Measurements from ENCODE around the gene ACSL1. TPM values are rescaled to one million over a fixed set of nuclear protein-coding genes. Genes with fewer than 3 reads are reported as not detected.

Gene ACSL1
- total and polyA plus RNA-seq, 2 donors = 8.7 to 109 TPM

DNA sequence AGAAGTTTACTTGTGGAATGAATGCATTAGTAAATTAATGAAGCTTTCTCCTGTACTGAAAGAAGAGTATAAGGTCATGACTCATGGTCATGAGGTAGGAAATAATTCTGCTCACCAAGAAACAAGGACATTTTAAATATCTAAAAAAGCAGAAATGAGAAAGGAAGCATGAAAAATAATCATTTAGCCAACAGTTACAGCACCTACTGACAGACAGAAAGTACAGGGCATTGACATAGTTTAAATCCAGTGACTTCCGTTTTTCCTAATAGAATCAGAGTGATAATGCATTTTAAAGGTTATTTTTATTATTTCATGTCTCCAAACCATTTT is 30.5 kb upstream of the ACSL1 start:
- no peak overlapping the region for H3K27ac ChIP-seq (ENCODE audit: low read depth in 1 of 2, low read length in 1 of 2)
- H3K27me3 ChIP-seq (ENCODE audit: control insufficient read depth in 2 of 2, insufficient read depth in 1 of 2, low read length in 1 of 2) = no peaks in the 10 kb centered on the region
- no peak for DNase-seq (ENCODE audit: low read depth in 6 of 9, low spot score in 9 of 9)
- no peak overlapping the region for H3K4me3 ChIP-seq (ENCODE audit: low read length in 2 of 2)
- no peaks in the 10 kb centered on the region for H3K9me3 ChIP-seq (ENCODE audit: control insufficient read depth in 2 of 2, insufficient read depth in 1 of 2, low read length in 1 of 2)
- 79% methylated on average over 1 of the region's 1 CpG for WGBS
- H3K4me1 ChIP-seq (ENCODE audit: control insufficient read depth in 2 of 2, insufficient read depth in 2 of 2, low read length in 2 of 2) = peaks cover 3 to 10% of the 10 kb centered on the region in 2 donors
- H3K36me3 ChIP-seq (ENCODE audit: control insufficient read depth in 2 of 2, insufficient read depth in 2 of 2, low read length in 1 of 2) = no peaks in the 10 kb centered on the region

- H3K36me3 ChIP-seq (ENCODE audit: control insufficient read depth in 2 of 2, insufficient read depth in 2 of 2, low read length in 1 of 2) = no peaks in the 10 kb centered on the region
- H3K9me3 ChIP-seq (ENCODE audit: control insufficient read depth in 2 of 2, insufficient read depth in 1 of 2, low read length in 1 of 2) = no peaks in the 10 kb centered on the region
- no peak overlapping the region for H3K27ac ChIP-seq (ENCODE audit: low read depth in 1 of 2, low read length in 1 of 2)
- peak in 2 of 9 donors; percentile 10 to 34 for DNase-seq (ENCODE audit: low read depth in 6 of 9, low spot score in 9 of 9)
- peaks cover 3 to 10% of the 10 kb centered on the region in 2 donors for H3K4me1 ChIP-seq (ENCODE audit: control insufficient read depth in 2 of 2, insufficient read depth in 2 of 2, low read length in 2 of 2)
- WGBS = 11% methylated on average over 6 of the region's 6 CpGs
- H3K4me3 ChIP-seq (ENCODE audit: low read length in 2 of 2) = no peak overlapping the region
- H3K27me3 ChIP-seq (ENCODE audit: control insufficient read depth in 2 of 2, insufficient read depth in 1 of 2, low read length in 1 of 2) = no peaks in the 10 kb centered on the region
Observed at GRCh38 chr4:184854673-184855072, 28.9 kb upstream of the ACSL1 start.

DNA sequence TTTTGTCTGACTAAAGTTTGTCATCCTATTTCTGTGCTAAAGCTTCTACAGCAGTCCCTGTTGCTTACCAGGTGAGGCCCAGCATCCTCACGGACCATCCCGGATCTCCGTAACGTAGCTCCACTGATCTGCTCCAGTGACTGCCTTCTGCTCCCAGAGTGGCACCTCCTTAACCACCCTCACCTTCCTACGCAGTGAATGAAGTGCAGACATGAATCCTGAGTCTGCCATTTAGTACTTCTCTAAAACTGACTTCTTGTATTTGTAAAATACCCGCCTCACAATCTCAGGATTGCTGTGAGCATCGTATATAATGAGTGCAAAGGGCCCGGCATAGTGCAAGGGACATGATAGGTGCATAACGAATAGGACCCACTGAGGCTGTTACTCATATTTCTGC is 27.7 kb upstream of the ACSL1 start:
- peaks cover 3 to 10% of the 10 kb centered on the region in 2 donors for H3K4me1 ChIP-seq (ENCODE audit: control insufficient read depth in 2 of 2, insufficient read depth in 2 of 2, low read length in 2 of 2)
- H3K9me3 ChIP-seq (ENCODE audit: control insufficient read depth in 2 of 2, insufficient read depth in 1 of 2, low read length in 1 of 2) = no peaks in the 10 kb centered on the region
- DNase-seq (ENCODE audit: low read depth in 6 of 9, low spot score in 9 of 9) = no peak
- no peaks in the 10 kb centered on the region for H3K27me3 ChIP-seq (ENCODE audit: control insufficient read depth in 2 of 2, insufficient read depth in 1 of 2, low read length in 1 of 2)
- 98% methylated on average over 9 of the region's 9 CpGs for WGBS
- no peaks in the 10 kb centered on the region for H3K36me3 ChIP-seq (ENCODE audit: control insufficient read depth in 2 of 2, insufficient read depth in 2 of 2, low read length in 1 of 2)
- no peak overlapping the region for H3K4me3 ChIP-seq (ENCODE audit: low read length in 2 of 2)
- H3K27ac ChIP-seq (ENCODE audit: low read depth in 1 of 2, low read length in 1 of 2) = no peak overlapping the region

DNA sequence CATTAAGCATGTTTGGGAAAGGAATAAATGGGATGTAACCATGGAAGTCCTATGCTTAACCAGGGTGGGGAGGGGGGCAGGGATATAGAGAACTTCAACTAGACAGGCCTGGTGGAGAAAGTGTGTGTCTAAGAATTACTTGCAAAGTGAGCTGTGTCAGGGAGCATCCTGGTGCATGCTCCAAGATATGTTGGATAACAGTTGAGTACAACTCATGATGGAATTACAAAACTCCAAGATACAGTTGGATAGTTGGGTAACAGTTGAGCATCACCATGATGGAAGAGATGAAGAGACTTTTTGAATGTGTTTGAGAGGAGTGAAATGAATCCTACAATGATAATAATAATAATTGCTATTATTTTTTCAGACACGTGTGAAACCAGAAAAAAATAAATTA is 26.1 kb upstream of the ACSL1 start:
- Histone ChIP-seq H3K36me3 (ENCODE audit: control insufficient read depth in 2 of 2, insufficient read depth in 2 of 2, low read length in 1 of 2) (no peaks in the 10 kb centered on the region), H3K4me1 (ENCODE audit: control insufficient read depth in 2 of 2, insufficient read depth in 2 of 2, low read length in 2 of 2) (peaks cover 3 to 10% of the 10 kb centered on the region in 2 donors), H3K9me3 (ENCODE audit: control insufficient read depth in 2 of 2, insufficient read depth in 1 of 2, low read length in 1 of 2) (no peaks in the 10 kb centered on the region), H3K27me3 (ENCODE audit: control insufficient read depth in 2 of 2, insufficient read depth in 1 of 2, low read length in 1 of 2) (no peaks in the 10 kb centered on the region), H3K27ac (ENCODE audit: low read depth in 1 of 2, low read length in 1 of 2) (no peak overlapping the region), H3K4me3 (ENCODE audit: low read length in 2 of 2) (no peak overlapping the region)
- WGBS = 47% methylated on average over 1 of the region's 1 CpG
- no peak for DNase-seq (ENCODE audit: low read depth in 6 of 9, low spot score in 9 of 9)

DNA sequence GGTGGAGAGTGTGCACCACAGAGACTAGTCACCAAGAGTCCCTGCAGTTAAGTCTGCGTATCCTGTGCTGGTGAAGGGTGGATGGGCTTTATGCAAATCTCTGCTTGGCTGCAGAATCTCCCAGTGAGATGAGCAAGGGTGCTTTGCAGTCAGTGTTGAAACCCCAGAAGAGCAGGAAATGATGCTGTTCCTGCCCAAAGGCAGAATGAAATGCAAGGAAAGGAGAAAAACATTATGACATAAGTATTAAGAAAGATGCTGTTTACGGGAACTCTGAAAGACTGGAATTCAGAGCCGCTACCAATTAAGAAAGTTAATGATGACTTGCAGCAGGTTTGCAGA is 25.4 kb upstream of the ACSL1 start:
- no peaks in the 10 kb centered on the region for H3K27me3 ChIP-seq (ENCODE audit: control insufficient read depth in 2 of 2, insufficient read depth in 1 of 2, low read length in 1 of 2)
- 71% methylated on average over 3 of the region's 3 CpGs for WGBS
- peak in 1 of 9 donors; percentile 29 for DNase-seq (ENCODE audit: low read depth in 6 of 9, low spot score in 9 of 9)
- no peak overlapping the region for H3K27ac ChIP-seq (ENCODE audit: low read depth in 1 of 2, low read length in 1 of 2)
- H3K4me1 ChIP-seq (ENCODE audit: control insufficient read depth in 2 of 2, insufficient read depth in 2 of 2, low read length in 2 of 2) = peaks cover 3 to 10% of the 10 kb centered on the region in 2 donors
- H3K9me3 ChIP-seq (ENCODE audit: control insufficient read depth in 2 of 2, insufficient read depth in 1 of 2, low read length in 1 of 2) = no peaks in the 10 kb centered on the region
- H3K4me3 ChIP-seq (ENCODE audit: low read length in 2 of 2) = no peak overlapping the region
- no peaks in the 10 kb centered on the region for H3K36me3 ChIP-seq (ENCODE audit: control insufficient read depth in 2 of 2, insufficient read depth in 2 of 2, low read length in 1 of 2)

DNA sequence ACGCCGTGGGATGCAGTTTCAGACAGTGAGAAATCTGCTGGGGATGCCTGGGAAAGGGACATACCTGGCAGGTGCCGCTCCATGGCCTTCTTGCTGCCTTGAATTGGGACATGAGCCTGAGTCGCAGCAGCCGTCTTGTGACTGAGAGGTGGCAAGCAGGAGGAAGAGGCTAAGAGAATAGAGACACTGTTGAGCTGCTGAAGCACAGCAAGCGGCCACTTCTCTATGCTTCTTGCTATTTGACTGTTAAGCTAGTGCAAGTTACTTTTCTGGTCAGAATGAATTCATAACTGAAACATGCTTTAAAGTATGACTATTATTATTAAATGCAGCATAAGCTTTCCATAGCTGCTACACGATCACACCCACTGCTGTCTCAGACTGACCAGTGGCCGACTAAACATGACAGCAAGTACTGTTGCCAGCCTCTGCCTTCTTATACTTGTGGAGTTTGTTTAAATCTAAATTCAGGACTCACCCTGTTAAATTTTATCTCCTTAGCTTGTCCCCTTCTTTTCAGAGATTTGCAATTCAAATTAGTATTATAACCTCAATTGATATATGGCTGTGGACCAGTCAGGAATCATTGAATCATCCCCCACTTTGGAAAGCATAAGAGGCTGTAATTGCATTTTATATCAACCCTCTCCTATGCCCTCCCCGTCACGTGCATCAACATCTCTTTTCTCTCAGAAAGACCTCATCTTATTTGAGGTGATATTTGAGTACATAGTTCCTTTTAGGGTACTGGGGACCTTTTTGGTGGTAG is 24.8 kb upstream of the ACSL1 start:
- Histone ChIP-seq H3K9me3 (ENCODE audit: control insufficient read depth in 2 of 2, insufficient read depth in 1 of 2, low read length in 1 of 2) (no peaks in the 10 kb centered on the region), H3K27me3 (ENCODE audit: control insufficient read depth in 2 of 2, insufficient read depth in 1 of 2, low read length in 1 of 2) (no peaks in the 10 kb centered on the region), H3K36me3 (ENCODE audit: control insufficient read depth in 2 of 2, insufficient read depth in 2 of 2, low read length in 1 of 2) (no peaks in the 10 kb centered on the region), H3K27ac (ENCODE audit: low read depth in 1 of 2, low read length in 1 of 2) (no peak overlapping the region), H3K4me1 (ENCODE audit: control insufficient read depth in 2 of 2, insufficient read depth in 2 of 2, low read length in 2 of 2) (peaks cover 3 to 10% of the 10 kb centered on the region in 2 donors), H3K4me3 (ENCODE audit: low read length in 2 of 2) (no peak overlapping the region)
- no peak for DNase-seq (ENCODE audit: low read depth in 6 of 9, low spot score in 9 of 9)
- WGBS = 89% methylated on average over 10 of the region's 10 CpGs

DNA sequence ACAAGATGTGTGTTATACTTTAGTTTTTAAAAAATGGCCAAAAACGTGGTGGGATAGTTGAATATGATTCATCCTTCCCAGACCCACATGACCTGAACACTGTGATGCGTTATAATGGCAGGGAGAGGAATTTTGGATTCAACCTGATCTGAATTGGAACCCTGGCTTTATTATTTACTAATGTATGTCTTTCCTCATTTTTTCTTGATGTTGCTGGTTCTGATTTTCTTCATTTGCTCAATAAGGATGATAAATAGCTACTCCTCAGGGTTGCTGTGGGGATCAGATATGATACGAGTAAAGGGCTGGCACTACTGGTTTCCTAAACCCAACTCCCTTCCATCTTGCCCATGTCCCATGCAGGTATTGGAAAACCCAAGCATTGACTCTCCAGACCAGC is 24.2 kb upstream of the ACSL1 start:
- H3K36me3 ChIP-seq (ENCODE audit: control insufficient read depth in 2 of 2, insufficient read depth in 2 of 2, low read length in 1 of 2) = no peaks in the 10 kb centered on the region
- no peaks in the 10 kb centered on the region for H3K9me3 ChIP-seq (ENCODE audit: control insufficient read depth in 2 of 2, insufficient read depth in 1 of 2, low read length in 1 of 2)
- H3K4me3 ChIP-seq (ENCODE audit: low read length in 2 of 2) = no peak overlapping the region
- peaks cover 3 to 5% of the 10 kb centered on the region in 2 donors for H3K4me1 ChIP-seq (ENCODE audit: control insufficient read depth in 2 of 2, insufficient read depth in 2 of 2, low read length in 2 of 2)
- H3K27me3 ChIP-seq (ENCODE audit: control insufficient read depth in 2 of 2, insufficient read depth in 1 of 2, low read length in 1 of 2) = no peaks in the 10 kb centered on the region
- H3K27ac ChIP-seq (ENCODE audit: low read depth in 1 of 2, low read length in 1 of 2) = no peak overlapping the region
- no peak for DNase-seq (ENCODE audit: low read depth in 6 of 9, low spot score in 9 of 9)
- 93% methylated on average over 3 of the region's 3 CpGs for WGBS

DNA sequence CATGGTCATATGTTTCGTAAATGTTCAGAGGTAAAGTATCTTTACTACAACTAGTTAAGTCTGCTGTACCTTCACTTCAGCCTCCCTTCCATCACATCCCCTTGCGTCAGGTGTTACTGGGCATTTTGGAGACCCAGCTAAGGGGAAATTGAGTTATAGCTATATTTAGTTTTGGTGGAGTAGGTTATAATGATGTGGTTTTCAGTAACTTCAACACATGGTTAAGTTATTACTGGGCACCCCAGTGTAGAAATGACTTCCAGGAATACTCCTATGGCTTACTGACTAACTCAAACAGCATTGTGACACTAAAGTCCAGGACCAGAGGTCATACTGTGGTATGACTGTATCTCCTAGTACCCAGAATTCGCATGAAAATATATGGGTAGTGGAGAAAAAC is 23.4 kb upstream of the ACSL1 start:
- H3K27me3 ChIP-seq (ENCODE audit: control insufficient read depth in 2 of 2, insufficient read depth in 1 of 2, low read length in 1 of 2) = no peaks in the 10 kb centered on the region
- H3K9me3 ChIP-seq (ENCODE audit: control insufficient read depth in 2 of 2, insufficient read depth in 1 of 2, low read length in 1 of 2) = no peaks in the 10 kb centered on the region
- H3K36me3 ChIP-seq (ENCODE audit: control insufficient read depth in 2 of 2, insufficient read depth in 2 of 2, low read length in 1 of 2) = no peaks in the 10 kb centered on the region
- no peak for DNase-seq (ENCODE audit: low read depth in 6 of 9, low spot score in 9 of 9)
- H3K4me3 ChIP-seq (ENCODE audit: low read length in 2 of 2) = no peak overlapping the region
- H3K4me1 ChIP-seq (ENCODE audit: control insufficient read depth in 2 of 2, insufficient read depth in 2 of 2, low read length in 2 of 2) = no peaks in the 10 kb centered on the region
- no peak overlapping the region for H3K27ac ChIP-seq (ENCODE audit: low read depth in 1 of 2, low read length in 1 of 2)
- WGBS = 84% methylated on average over 3 of the region's 3 CpGs

- 33% methylated on average over 3 of the region's 3 CpGs for WGBS
- Histone ChIP-seq H3K9me3 (ENCODE audit: control insufficient read depth in 2 of 2, insufficient read depth in 1 of 2, low read length in 1 of 2) (no peaks in the 10 kb centered on the region), H3K27me3 (ENCODE audit: control insufficient read depth in 2 of 2, insufficient read depth in 1 of 2, low read length in 1 of 2) (no peaks in the 10 kb centered on the region), H3K27ac (ENCODE audit: low read depth in 1 of 2, low read length in 1 of 2) (no peak overlapping the region), H3K4me1 (ENCODE audit: control insufficient read depth in 2 of 2, insufficient read depth in 2 of 2, low read length in 2 of 2) (no peaks in the 10 kb centered on the region), H3K36me3 (ENCODE audit: control insufficient read depth in 2 of 2, insufficient read depth in 2 of 2, low read length in 1 of 2) (no peaks in the 10 kb centered on the region), H3K4me3 (ENCODE audit: low read length in 2 of 2) (no peak overlapping the region)
- DNase-seq (ENCODE audit: low read depth in 6 of 9, low spot score in 9 of 9) = no peak
Observed at GRCh38 chr4:184848510-184848909, 22.7 kb upstream of the ACSL1 start.
